IPS-NIHi7 (cell line): ENCODE data around the gene ZNF765.
"Not testable (repeated sequence)": the region's sequence is repeated elsewhere in the genome, so short reads cannot be mapped to it uniquely, and the experiment has no call there.

Experiments
- DNase-seq: peaks from one replicate; pipeline ENCODE4 v3.0.0; 2012; ENCODE audit warnings: mixed read lengths; ENCODE audit errors: extremely low spot score

ZNF765 gene

DNA sequence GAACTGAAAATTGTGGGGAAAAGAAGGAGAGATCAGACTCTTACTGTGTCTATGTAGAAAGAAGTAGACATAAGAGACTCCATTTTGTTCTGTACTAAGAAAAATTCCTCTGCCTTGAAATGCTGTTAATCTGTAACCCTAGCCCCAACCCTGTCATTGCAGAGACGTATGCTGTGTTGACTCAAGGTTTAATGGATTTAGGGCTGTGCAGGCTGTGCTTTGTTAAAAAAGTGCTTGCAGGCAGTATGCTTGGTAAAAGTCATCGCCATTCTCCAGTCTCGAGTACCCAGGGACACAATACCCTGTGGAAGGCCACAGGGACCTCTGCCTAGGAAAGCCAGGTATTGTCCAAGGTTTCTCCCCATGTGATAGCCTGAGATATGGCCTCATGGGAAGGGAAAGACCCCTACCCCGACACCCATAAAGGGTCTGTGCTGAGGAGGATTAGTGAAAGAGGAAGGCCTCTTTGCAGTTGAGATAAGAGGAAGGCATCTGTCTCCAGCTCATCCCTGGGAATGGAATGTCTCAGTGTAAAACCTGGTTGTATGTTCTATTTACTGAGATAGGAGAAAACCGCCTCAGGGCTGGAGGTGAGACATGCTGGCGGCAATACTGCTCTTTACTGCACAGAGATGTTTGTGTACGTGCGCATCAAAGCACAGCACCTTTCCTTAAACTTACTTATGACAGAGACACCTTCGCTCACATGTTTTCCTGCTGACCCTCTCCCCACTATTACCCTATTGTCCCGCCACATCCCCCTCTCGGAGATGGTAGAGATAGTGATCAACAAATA, 25.8 kb downstream of the ZNF765 start:
- not testable (repeated sequence) for DNase-seq

DNA sequence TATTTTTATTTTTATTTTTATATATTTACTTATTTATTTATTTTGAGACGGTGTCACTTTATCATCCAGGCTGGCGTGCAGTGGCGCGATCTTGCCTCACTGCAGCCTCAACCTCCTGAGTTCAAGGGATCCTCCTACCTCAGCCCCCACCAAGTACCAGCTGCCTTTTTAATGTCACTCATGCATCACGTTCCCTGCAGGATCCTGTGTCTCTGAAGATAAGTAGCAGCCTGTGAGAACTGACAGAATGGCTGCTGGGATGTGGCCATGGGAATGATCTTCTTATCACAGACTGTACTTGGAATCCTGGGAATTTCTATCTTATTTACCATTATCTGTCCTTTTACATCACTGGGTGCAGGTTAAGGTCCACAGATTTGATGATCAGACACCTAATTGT, 27.6 kb downstream of the ZNF765 start:
- no peak for DNase-seq

DNA sequence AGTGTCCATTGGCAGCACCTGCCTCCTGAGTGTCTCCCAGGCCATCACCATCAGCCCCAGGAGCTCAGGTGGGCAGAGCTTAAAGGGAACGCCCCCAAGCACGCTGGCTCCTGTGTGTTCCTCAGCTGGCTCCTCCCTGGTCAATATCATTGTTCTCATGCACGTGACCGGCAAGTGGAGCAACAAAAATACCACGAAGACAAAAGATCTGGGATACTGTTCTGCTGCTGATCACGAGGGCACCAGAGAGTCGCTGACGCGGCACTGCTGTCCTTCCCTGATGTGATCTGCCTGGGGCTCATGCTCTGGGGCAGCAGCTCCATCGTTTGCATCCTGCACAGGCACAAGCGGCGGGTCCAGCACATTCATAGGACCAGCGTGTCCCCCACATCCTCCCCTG, 28.1 kb downstream of the ZNF765 start:
- not testable (repeated sequence) for DNase-seq

DNA sequence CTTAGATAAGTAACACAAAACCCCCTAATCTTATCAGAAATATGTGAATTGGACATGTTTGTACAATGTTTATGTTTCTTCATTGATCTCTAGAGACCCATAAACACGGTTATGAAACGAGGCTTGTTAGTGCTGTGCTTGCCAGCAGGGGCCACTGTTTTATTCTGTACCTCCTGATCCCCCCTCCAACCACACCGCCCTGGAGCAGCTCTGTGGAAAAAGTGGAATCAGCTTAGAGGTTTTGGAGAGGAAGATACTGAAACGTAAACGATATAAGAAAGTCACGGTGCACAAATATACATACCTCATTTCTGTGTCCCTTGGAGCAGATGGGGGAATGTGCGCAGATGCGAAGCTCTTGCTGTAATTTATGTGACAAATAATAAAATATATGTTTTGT, 28.7 kb downstream of the ZNF765 start:
- DNase-seq = not testable (repeated sequence)

DNA sequence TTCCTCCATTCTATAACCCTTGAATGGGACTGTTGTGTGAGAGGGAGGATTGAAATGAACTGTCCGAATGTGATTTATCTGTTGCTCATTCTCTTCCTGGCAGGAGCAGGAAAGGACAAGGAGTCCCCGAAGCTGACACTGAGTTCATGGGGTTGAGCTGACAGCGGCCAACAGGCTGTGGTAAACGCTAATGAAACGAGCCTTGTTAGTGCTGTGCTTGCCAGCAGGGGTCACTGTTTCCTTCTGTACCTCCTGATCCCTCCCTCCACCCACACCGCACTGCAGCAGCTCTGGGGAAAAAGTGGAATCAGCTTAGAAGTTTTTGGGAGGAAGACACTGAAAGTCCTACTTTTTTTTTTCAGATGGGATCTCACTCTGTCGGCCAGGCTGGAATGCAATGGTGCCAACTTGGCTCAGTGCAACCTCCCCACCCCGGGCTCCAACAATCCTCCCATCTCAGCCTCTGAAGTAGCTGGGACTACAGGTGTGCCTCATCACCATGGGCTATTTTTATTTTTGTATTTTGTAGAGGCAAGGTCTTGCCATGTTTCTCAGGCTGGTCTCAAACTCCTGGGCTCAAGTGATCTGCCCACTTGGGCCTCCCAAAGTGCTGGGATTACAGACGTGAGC, 30.1 kb downstream of the ZNF765 start:
- peak; percentile 72 for DNase-seq

DNA sequence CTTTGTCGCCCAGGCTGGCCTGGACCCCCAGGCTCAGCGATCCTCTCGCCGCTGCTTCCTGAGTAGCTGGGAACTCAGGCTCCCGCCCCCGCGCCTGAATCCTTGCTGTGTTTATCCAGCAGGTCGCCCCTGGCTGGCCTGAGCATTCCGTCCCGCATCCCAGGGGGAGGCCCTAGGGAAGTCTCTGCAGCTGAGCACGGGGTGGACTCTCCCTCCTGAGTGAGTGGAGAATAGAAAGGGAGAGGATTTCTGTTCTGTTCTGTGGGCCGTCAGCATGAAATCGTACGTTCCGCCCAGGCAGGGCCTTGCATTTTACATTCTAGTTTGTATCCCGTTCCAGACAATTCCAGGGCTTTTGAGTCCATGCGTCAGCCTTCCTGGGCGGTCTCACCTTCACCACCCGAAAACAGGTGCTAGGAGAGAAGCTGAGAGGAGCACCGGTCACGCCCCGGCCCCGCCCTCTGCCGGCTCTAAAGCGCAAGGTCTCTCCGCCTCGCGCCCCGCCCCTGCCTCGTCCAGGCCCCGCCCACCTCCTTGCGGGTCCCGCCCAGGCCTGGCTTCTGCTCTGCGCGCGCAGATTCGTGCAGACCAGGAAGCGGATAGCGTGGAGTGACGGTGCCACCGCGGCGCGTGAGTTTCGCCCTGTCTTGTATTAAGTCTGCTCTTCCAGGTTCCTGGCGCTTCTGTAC, 36.6 kb downstream of the ZNF765 start, which contains the start of gene ZNF761:
Gene ZNF761 (plus strand): TSS at position 586 of the 689 bp plus-strand sequence. CDS start 15,285 bp downstream, outside the sequence.
- peak; percentile 90 for DNase-seq

DNA sequence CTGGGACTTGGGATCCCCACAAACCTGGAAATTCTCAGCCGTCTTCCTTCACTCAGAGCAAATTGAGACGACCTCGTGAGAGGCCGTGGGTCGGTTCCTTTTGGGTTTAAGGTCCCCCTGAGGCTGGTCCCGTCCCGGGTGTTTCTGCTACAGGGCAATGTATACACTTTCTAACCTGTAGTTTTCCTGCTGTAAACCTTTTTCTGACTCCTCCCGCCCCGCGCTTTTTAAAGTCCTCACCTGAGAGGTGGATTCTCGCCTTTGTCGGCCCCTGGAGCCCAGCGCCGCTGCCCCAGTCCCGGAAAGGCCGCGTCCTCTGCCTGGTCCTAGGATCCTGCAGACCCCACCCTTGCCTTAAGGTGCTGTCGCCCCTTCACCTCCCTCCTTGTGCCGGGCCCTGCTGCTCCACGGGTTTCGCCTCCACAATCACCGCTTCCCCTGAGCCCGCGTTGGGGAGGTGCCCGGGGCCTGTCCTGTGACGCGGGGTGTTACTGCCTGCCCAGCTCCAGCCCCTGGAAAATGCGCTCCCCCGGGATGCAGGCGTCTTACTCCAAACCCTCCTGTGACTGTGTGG, 37.2 kb downstream of the ZNF765 start:
- peak; percentile 32 for DNase-seq

DNA sequence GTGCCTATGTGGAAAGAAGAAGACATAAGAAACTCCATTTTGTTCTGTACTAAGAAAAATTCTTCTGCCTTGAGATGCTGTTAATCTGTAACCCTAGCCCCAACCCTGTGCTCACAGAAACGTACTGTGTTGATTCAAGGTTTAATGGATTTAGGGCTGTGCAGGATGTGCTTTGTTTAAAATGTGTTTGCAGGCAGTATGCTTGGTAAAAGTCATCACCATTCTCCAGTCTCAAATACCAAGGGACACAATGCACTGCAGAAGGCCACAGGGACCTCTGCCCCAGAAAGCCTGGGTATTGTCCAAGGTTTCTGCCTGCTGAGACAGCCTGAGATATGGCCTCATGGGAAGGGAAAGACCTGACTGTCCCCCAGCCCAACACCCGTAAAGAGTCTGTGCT, 48.9 kb downstream of the ZNF765 start:
- DNase-seq = not testable (repeated sequence)

DNA sequence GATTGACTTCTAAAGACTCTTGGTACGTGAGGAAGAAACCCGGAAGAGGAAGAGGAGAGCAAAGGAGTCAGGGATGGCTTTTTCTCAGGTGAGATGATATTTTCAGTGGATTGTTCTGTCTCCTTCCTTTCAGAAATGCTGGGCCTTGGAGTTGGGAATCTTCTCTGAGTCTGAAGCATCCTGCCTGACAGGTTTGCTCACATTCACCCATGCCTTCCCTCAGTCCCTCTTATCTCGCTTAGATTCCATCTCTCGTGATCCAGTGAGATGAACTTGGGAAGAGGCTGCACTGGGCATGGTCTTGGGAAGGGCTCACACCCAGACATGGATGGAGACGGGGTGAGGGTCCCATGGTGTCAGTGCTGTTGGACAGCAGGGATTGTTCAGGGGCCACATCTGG, 52.2 kb downstream of the ZNF765 start:
- not testable (repeated sequence) for DNase-seq

DNA sequence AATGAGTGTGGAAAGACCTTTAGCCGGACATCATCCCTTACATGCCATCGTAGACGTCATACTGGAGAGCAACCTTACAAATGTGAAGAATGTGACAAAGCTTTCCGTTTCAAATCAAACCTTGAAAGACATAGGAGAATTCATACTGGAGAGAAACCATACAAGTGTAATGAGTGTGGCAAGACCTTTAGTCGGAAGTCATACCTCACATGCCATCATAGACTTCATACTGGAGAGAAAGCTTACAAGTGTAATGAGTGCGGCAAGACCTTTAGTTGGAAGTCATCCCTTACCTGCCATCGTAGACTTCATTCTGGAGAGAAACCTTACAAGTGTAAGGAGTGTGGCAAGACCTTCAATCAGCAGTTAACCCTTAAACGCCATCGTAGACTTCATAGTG, 60.9 kb downstream of the ZNF765 start:
- no peak for DNase-seq

DNA sequence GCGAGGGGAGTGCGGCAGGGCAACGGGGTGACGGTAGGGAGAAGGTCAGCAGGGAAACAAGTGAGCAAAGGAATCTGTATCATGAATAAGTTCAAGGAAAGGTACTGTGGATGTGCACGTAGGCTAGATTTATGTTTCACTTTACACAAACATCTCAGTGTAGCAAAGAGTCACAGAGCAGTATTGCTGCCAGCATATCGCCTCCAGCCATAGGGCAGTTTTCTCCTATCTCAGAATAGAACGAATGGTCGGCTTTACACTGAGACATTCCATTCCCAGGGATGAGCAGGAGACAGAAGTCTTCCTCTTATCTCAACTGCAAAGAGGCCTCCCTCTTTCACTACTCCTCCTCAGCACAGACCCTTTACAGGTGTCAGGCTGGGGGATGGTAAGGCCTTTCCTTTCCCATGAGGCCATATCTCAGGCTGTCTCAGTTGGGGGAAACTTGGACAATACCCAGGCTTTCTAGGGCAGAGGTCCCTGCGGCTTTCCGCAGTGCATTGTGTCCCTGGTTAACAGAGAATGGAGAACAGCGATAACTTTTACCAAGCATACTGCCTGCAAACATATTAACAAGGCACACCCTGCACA, 65.3 kb downstream of the ZNF765 start:
- not testable (repeated sequence) for DNase-seq

DNA sequence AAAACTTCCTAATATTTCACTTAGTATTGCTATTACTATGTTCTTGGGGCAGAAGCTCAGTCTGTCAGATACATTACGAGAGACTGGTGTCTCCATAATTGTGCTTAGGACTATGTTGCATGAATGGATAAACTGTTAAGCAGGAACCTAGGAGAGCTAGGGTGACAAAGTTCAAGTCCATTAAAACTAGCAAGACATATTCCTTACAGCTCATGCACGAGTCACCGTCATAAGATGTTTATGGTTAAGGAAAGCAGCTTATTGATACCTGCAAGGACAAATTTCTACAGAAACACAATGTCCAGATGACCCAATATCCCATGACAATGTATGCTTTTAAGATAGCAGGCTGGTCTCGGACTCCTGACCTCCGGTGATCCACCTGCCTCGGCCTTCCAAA, 66.9 kb downstream of the ZNF765 start:
- DNase-seq = no peak

DNA sequence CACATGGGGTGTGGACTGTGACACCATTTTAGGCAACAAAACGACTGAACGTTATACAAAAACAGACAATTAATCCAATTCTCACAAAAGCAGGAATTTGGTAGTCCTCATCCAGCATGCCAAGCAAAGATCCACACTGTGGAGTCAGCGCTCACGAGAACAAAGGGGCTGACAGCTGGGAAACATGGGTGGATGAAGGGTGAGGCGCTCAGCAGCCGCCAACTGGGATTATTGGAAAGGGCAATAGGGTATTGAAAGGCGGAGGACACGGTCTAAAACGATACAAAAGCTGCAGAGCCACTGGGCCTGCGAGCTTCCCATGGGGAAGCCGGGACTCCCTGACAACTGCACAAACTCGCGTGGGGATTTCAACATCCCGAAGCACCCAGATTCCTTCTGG, 67.9 kb downstream of the ZNF765 start:
- no peak for DNase-seq

DNA sequence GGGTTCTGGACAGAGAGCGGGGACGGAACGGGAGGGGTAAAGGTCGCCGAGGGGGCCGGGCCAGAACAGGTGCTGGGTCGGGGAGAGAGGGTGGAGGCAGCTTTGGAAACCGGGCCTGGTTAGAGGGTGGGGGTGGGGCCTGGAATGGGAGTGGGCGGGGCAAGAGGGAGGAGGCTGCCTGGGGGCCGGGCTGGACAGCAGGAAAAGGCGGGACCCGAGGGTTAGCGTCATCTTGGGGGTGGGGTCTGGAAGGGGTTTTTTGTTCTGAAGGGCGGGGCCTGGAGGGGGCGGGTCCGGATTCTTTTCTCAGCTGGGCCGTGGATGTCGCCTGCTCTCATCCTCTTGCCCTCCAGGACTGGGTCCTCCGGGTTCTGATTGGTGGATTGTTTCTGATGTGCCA, 68.3 kb downstream of the ZNF765 start:
- DNase-seq = peak; percentile 94

DNA sequence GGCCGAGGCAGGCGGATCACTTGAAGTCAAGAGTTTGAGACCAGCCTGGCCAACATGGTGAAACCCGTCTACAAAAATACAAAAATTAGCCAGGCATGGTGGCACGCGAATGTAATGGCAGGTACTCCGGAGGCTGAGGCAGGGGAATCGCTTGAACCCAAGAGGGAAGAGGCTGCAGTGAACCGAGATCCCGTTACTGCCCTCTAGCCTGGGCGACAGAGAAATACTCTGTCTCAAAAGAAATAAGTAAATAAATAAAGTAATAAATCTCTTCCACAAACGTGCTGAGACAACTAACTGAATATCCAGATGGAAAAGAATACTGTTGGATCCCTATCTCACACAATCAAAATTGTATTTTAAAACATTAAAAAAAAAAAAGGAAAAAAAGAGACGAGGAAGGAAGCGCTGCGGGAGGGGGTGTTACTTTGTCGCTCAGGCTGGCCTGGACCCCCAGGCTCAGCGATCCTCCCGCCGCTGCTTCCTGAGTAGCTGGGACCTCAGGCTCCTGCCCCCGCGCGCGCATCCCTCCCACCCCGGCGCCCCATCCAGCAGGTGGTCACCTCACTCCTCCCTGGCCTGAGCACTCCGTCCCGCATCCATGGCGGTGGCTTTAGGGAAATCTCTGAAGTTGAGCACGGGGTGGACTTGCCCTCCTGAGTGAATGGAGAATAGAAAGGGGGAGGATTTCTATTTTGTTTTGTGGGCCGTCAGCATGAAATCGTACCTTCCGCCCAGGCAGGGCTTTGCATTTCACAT, 72.0 kb downstream of the ZNF765 start:
- DNase-seq = peak; percentile 26

DNA sequence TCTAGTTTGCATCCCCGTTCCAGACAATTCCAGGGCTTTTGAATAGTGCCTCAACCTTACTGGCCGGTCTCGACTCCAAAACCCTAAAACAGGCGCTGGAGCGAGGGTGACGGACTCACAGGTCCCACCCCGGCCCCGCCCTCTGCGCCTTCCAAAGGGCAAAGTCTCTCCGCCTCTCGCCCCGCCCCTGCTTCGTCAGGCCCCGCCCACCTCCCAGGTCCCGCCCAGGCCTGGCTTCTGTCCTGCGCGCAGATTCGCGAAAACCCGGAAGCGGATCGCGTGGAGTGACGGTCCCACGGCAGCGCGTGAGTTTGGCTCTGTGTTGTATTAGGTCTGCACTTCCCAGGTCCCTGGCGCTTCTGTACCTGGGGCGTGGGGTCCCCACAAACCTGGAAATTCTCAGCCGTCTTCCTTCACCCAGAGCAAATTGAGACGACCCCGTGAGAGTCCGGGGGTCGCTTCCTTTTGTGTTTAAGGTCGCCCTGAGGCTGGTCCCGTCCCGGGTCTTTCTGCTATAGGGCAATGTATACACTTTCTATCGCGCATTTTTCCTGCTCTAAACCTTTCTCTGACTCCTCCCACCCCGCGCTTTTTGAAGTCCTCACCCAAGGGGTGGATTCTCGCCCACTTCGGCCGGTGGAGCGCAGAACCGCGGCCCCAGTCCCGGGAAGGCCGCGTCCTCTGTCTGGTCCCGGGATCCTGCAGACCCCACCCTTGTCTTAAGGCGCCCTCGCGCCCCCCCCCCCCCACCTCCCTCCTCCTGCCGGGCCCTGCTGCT, 72.7 kb downstream of the ZNF765 start, which contains the start of gene ZNF813:
Gene ZNF813 (plus strand): TSS at position 249 of the 778 bp plus-strand sequence. CDS start 16,090 bp downstream, outside the sequence.
- DNase-seq = peak; percentile 92

DNA sequence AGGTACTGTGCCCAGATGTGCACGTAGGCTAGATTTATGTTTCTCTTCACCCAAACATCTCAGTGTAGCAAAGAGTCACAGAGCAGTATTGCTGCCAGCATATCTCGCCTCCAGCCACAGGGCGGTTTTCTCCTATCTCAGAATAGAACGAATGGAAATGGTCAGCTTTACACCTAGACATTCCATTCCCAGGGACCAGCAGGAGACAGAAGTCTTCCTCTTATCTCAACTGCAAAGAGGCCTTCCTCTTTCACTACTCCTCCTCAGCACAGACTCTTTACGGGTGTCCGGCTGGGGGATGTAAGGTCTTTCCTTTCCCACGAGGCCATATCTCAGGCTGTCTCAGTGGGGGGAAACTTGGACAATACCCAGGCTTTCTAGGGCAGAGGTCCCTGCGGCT, 73.7 kb downstream of the ZNF765 start:
- DNase-seq = not testable (repeated sequence)

DNA sequence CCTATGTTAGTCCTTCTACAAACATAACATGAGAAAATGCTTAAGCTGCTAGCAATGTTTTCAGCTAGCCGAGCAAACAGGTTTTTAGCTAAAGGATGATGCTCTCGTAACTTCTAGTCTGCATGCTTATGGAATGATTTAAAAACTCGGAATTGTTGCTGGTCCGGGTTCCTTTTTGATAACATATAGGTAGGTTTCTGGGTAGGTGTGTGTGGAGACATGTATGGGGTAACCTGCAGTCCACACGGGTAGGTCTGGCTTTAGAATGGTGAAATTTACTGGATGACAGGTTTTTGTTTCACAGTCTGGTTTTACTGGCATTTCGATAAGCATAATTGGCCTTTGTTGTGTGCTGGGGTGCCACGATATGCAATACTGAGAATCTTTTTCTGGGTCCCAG, 77.0 kb downstream of the ZNF765 start:
- no peak for DNase-seq

DNA sequence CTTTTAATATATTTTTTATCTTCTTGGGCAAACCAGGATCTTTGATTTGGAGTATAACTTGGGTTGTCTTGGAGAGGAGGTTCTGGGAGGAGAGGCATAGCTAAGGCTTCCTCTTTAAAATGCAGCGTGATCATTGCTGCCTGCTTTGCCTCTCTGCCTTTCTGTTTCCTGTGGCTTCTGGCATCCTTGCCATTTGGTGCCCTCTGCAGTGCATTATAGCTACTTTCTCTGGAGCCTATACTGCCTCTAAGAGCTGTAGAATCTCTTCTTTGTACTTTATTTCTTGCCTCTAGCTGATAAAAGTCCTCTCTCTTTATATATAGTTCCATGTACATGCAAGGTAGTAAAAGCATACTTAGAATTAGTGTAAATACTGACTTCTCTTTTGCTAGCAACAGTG, 79.9 kb downstream of the ZNF765 start:
- peak; percentile 21 for DNase-seq

DNA sequence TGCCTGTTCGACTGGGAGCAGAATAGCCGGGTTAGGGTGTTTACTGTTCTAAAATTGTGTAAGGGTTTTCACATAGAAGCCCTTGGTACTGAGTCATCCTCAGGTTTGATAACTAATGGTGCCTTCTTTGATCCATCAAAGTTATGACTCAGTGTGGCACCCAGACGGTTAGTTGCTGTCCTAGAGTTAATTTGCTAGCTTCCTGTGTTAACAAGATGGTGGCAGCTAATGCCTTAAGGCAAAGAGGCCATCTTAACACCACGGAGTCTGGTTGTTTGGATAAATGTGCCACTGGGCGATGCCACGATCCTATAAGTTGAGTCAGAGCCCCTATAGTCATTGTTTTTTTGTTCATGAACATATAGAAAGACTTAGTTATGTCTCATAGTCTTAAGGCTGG, 80.5 kb downstream of the ZNF765 start:
- DNase-seq = not testable (repeated sequence)
